IPS DF 19.7 (cell line): ENCODE results near the gene KRTAP5-3.

Experiments used
- DNase-seq: peaks from one replicate; pipeline ENCODE4 v3.0.0-alpha.2; 2013; ENCODE audit warnings: low read depth, low spot score

KRTAP5-3 gene

GRCh38 chr11:1643146-1643690 lies 35.0 kb upstream of the KRTAP5-3 start:
- DNase-seq, result no peak

GRCh38 chr11:1642288-1643145 lies 34.3 kb upstream of the KRTAP5-3 start:
- no peak for DNase-seq

- DNase-seq, result no peak
These were observed 32.8 kb upstream of the KRTAP5-3 start for GRCh38 chr11:1641096-1641495.

GRCh38 chr11:1640076-1640946 lies 32.0 kb upstream of the KRTAP5-3 start:
- DNase-seq, result no peak

- no peak for DNase-seq
These were observed 31.4 kb upstream of the KRTAP5-3 start for GRCh38 chr11:1639666-1640065.

- DNase-seq, result no peak
These were observed 30.9 kb upstream of the KRTAP5-3 start for GRCh38 chr11:1639102-1639620.

GRCh38 chr11:1638344-1638743 lies 30.1 kb upstream of the KRTAP5-3 start:
- no peak for DNase-seq

GRCh38 chr11:1637628-1638027 lies 29.4 kb upstream of the KRTAP5-3 start:
- DNase-seq, result no peak

GRCh38 chr11:1636291-1636950 lies 28.2 kb upstream of the KRTAP5-3 start:
- DNase-seq, result no peak

GRCh38 chr11:1633864-1634263 lies 25.6 kb upstream of the KRTAP5-3 start:
- DNase-seq, result no peak

- DNase-seq, result no peak
These were observed 23.9 kb upstream of the KRTAP5-3 start for GRCh38 chr11:1632053-1632714.

- no peak for DNase-seq
These were observed 22.9 kb upstream of the KRTAP5-3 start for GRCh38 chr11:1631066-1631568.

GRCh38 chr11:1630271-1630670 lies 22.0 kb upstream of the KRTAP5-3 start:
- DNase-seq, result no peak

- DNase-seq, result no peak
These were observed 21.3 kb upstream of the KRTAP5-3 start, which contains the start of gene KRTAP5-5 for GRCh38 chr11:1629326-1630185. Gene KRTAP5-5, plus strand, starts transcription at chr11:1629775. Its CDS starts 66 bp downstream, at chr11:1629841.

- no peak for DNase-seq
These were observed 20.5 kb upstream of the KRTAP5-3 start for GRCh38 chr11:1628506-1629325.

- DNase-seq, result no peak
These were observed 17.3 kb upstream of the KRTAP5-3 start for GRCh38 chr11:1625541-1625940.

- no peak for DNase-seq
These were observed 16.4 kb upstream of the KRTAP5-3 start for GRCh38 chr11:1624621-1625020.

- no peak for DNase-seq
These were observed 15.5 kb upstream of the KRTAP5-3 start for GRCh38 chr11:1623716-1624115.

- DNase-seq, result no peak
These were observed 13.8 kb upstream of the KRTAP5-3 start, which contains the start of gene KRTAP5-4 for GRCh38 chr11:1622086-1622485. Gene KRTAP5-4, minus strand, starts transcription at chr11:1622138. Its CDS starts 45 bp downstream, at chr11:1622093.
